Smooth muscle cell (in vitro differentiated cells): ENCODE data around the gene ANKRD35. TPM values are rescaled to one million over a fixed set of nuclear protein-coding genes. Genes with fewer than 3 reads are reported as not detected.

Experiments
- DNase-seq: peaks from one replicate; lab custom pipeline; 2025; ENCODE audit not compliant: unreplicated experiment; lab: John Stamatoyannopoulos, UW
- H2AFZ ChIP-seq: fragments of 200-600 bp; sonication (generic); 2 replicates; pipeline ENCODE4 v1.6.0; 2016; ENCODE audit warnings: antibody characterized with exemption, low read depth, mild to moderate bottlenecking
- H3F3A ChIP-seq: fragments of 200-600 bp; sonication (generic); 2 replicates; pipeline ENCODE4 v1.6.0; 2017; ENCODE audit warnings: antibody characterized with exemption, low read depth
- H3K27ac ChIP-seq: fragments of 200-600 bp; sonication (generic); 2 replicates; pipeline ENCODE4 v1.5.1; 2016; ENCODE audit warnings: low read depth, mild to moderate bottlenecking
- H3K27me3 ChIP-seq: fragments of 200-600 bp; sonication (generic); 2 replicates; pipeline ENCODE4 v1.6.1; 2016; ENCODE audit warnings: low read depth, mild to moderate bottlenecking
- H3K36me3 ChIP-seq: fragments of 200-600 bp; sonication (generic); 2 replicates; pipeline ENCODE4 v1.5.1; 2016; ENCODE audit warnings: low read depth
- H3K4me1 ChIP-seq: fragments of 200-600 bp; sonication (generic); 2 replicates; pipeline ENCODE4 v1.5.1; 2016; ENCODE audit warnings: low read depth
- H3K4me2 ChIP-seq: fragments of 200-600 bp; sonication (generic); 2 replicates; pipeline ENCODE4 v1.6.0; 2016; ENCODE audit warnings: mild to moderate bottlenecking
- H3K4me3 ChIP-seq: fragments of 200-600 bp; sonication (generic); 2 replicates; pipeline ENCODE4 v1.5.1; 2016; ENCODE audit warnings: mild to moderate bottlenecking
- H3K79me2 ChIP-seq: fragments of 200-600 bp; sonication (generic); 2 replicates; pipeline ENCODE4 v1.6.0; 2016; ENCODE audit warnings: low read depth, mild to moderate bottlenecking
- H3K9ac ChIP-seq: fragments of 200-600 bp; sonication (generic); 2 replicates; pipeline ENCODE4 v1.6.0; 2016; ENCODE audit warnings: low read depth
- H3K9me3 ChIP-seq: fragments of 200-600 bp; sonication (generic); replicated peaks from 2 replicates; pipeline ENCODE4 v1.5.1; 2016; ENCODE audit warnings: low read depth
- H4K20me1 ChIP-seq: fragments of 200-600 bp; sonication (generic); 2 replicates; pipeline ENCODE4 v1.6.0; 2016; ENCODE audit warnings: low read depth
- WGBS: methylation state at CpG from one replicate; pipeline ENCODE4 v1.1.7; 2016; ENCODE audit warnings: low lambda C conversion rate; 5-methylcytosine and 5-hydroxymethylcytosine counted together
- polyA plus RNA-seq: library from polyadenylated mRNA; unstranded; fragments of >200 nt; fragmentation: Nextera tagmentation; extraction: Ambion mirVana; gene quantifications from 2 replicates; pipeline ENCODE4 v1.2.1, GENCODE V29; 2016
- total RNA-seq: library from RNA; depleted of rRNA; stranded (reverse); fragments of >200 nt; gene quantifications from 2 replicates; pipeline ENCODE4 v1.2.3, GENCODE V29; 2014
- TF ChIP-seq, protein P1 (sequence below): fragments of 200-600 bp; sonication (generic); IDR thresholded peaks from 2 replicates; pipeline ENCODE4 v1.5.1; 2017; ENCODE audit warnings: borderline replicate concordance, mild to moderate bottlenecking, antibody characterized with exemption; ENCODE audit not compliant: insufficient read depth, poor library complexity, severe bottlenecking

Gene ANKRD35
- total and polyA plus RNA-seq, 2 experiments from 2014 or later: 1.7 to 1.8 TPM

DNA sequence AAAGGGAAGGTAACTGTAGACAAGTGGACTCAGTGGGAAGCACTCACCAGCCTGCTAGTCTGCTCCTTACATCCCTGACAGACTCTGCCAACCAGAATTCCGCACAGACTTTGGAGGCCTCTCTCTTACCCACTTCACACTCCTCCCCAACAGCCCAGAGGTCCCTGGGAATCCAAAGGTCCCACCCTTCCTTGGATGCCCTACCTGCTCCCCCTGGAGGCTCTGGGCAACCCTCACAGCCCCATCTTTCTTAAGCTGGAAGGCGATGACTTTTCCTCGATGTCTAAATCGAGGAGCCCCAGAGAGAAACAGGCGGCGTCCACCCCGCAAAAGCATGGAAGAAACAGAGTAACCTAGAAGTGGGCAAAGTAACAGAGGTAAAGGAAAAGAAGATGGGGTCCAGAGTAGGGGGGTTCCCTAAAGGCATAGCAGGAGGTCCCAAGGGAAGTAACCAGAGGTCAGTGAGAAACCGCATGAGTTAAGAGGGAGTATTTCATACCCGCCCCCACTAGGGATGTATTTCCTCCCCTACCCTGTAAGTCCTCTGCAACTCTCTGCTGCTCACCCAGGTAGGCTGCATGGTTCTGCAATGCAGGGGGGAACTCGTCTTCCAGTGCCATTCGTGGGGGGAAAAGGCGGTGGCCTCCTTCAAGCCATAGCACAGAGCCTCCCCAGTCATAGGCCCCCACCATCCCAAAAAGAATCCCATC is 15.8 kb upstream of the ANKRD35 start:
- TF ChIP-seq, protein P1, sequence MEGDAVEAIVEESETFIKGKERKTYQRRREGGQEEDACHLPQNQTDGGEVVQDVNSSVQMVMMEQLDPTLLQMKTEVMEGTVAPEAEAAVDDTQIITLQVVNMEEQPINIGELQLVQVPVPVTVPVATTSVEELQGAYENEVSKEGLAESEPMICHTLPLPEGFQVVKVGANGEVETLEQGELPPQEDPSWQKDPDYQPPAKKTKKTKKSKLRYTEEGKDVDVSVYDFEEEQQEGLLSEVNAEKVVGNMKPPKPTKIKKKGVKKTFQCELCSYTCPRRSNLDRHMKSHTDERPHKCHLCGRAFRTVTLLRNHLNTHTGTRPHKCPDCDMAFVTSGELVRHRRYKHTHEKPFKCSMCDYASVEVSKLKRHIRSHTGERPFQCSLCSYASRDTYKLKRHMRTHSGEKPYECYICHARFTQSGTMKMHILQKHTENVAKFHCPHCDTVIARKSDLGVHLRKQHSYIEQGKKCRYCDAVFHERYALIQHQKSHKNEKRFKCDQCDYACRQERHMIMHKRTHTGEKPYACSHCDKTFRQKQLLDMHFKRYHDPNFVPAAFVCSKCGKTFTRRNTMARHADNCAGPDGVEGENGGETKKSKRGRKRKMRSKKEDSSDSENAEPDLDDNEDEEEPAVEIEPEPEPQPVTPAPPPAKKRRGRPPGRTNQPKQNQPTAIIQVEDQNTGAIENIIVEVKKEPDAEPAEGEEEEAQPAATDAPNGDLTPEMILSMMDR: no peak
- WGBS: 89% methylated on average over 12 of the region's 12 CpGs
- H3K79me2 ChIP-seq: no peaks in the 10 kb centered on the region
- no peaks in the 10 kb centered on the region for H3K27me3 ChIP-seq
- no peak overlapping the region for H3K9ac ChIP-seq
- no peaks in the 10 kb centered on the region for H3K36me3 ChIP-seq
- H3K9me3 ChIP-seq: no peaks in the 10 kb centered on the region
- H4K20me1 ChIP-seq: no peaks in the 10 kb centered on the region
- DNase-seq: no peak
- H3K27ac ChIP-seq: no peak overlapping the region
- H3K4me1 ChIP-seq: no peaks in the 10 kb centered on the region
- H3K4me2 ChIP-seq: no peak overlapping the region
- no peak overlapping the region for H3K4me3 ChIP-seq
- H2AFZ ChIP-seq: no peak overlapping the region
- no peaks in the 10 kb centered on the region for H3F3A ChIP-seq

DNA sequence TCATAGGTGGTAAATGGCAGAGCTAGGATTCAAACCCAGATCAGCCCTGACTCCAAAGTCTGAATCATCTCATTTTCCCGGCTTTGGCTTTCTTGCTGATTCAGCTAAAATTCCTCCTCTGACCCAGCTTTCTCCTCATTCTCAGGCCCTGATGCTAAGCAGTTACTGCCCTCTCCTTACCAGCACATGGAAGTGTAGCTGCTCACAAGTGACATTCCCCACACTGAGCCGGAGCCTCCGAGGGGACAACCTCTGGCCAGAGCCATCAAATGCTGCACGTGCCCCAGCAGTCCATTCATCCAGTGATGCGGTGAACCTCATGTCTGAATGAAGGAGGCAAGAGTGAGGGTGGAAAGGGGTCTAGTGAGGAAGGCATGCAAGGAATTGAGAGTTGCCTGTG is 13.1 kb upstream of the ANKRD35 start:
- H4K20me1 ChIP-seq: no peaks in the 10 kb centered on the region
- H2AFZ ChIP-seq: no peak overlapping the region
- no peaks in the 10 kb centered on the region for H3K27me3 ChIP-seq
- no peak overlapping the region for H3K4me2 ChIP-seq
- H3K27ac ChIP-seq: no peak overlapping the region
- no peaks in the 10 kb centered on the region for H3F3A ChIP-seq
- H3K36me3 ChIP-seq: no peaks in the 10 kb centered on the region
- H3K79me2 ChIP-seq: no peaks in the 10 kb centered on the region
- DNase-seq: no peak
- no peaks in the 10 kb centered on the region for H3K9me3 ChIP-seq
- 73% methylated on average over 5 of the region's 5 CpGs for WGBS
- TF ChIP-seq, protein P1: no peak
- no peak overlapping the region for H3K9ac ChIP-seq
- H3K4me3 ChIP-seq: no peak overlapping the region
- no peaks in the 10 kb centered on the region for H3K4me1 ChIP-seq

GRCh38 chr1:145897969-145898368 is 12.3 kb upstream of the ANKRD35 start:
- Histone ChIP-seq H3K27me3 (no peaks in the 10 kb centered on the region), H3K27ac (no peak overlapping the region), H3K79me2 (no peaks in the 10 kb centered on the region), H3F3A (no peaks in the 10 kb centered on the region), H3K9ac (no peak overlapping the region), H3K4me1 (no peaks in the 10 kb centered on the region), H3K4me2 (no peak overlapping the region), H4K20me1 (no peaks in the 10 kb centered on the region), H3K4me3 (no peak overlapping the region), H3K9me3 (no peaks in the 10 kb centered on the region), H2AFZ (no peak overlapping the region), H3K36me3 (no peaks in the 10 kb centered on the region)
- no peak for DNase-seq
- WGBS: 96% methylated on average over 1 of the region's 1 CpG
- TF ChIP-seq, protein P1: no peak

DNA sequence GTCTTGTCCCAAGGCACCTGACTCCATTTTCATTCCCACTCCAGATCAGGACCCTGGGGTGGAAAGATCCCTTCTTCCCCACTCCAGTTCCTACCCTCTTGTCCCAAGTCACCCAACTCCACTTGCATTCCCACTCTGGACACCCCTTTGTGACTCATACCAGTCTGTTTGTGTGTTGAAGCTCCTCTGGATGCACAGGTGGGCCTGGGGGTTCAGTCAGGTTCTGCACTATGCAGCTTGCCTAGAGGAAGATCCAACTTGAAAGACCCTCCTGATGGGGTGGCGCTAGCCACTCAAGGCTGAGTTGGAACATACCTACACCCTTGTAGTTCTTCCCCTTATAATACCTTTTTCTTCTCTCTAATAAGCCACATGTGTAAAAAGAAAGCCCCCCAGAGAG is 9.8 kb upstream of the ANKRD35 start:
- Histone ChIP-seq H3K79me2 (no peaks in the 10 kb centered on the region), H3K36me3 (no peaks in the 10 kb centered on the region), H2AFZ (no peak overlapping the region), H3K9me3 (no peaks in the 10 kb centered on the region), H4K20me1 (no peaks in the 10 kb centered on the region), H3K4me3 (no peak overlapping the region), H3K27me3 (no peaks in the 10 kb centered on the region), H3K9ac (no peak overlapping the region), H3K4me1 (peaks cover 10% of the 10 kb centered on the region), H3K4me2 (no peak overlapping the region), H3F3A (peaks cover 3% of the 10 kb centered on the region), H3K27ac (no peak overlapping the region)
- TF ChIP-seq, protein P1: no peak
- DNase-seq: no peak
- 93% methylated on average over 1 of the region's 1 CpG for WGBS
